Panc1 (cell line): ENCODE data around the gene TANC1. TPM values are rescaled to one million over a fixed set of nuclear protein-coding genes. Genes with fewer than 3 reads are reported as not detected.

Experiments used
- ATAC-seq: fragments of 200-7000 bp; cut with Tn5 transposase; 2 replicates; pipeline ENCODE4 v1.9.1; 2020; ENCODE audit warnings: mild to moderate bottlenecking, moderate library complexity
- BruUV-seq: library from RNA; stranded (reverse); fragments of 400-500 nt; replicated peaks from 2 replicates; lab custom pipeline; 2021; lab: Mats Ljungman, UMichigan
- CTCF ChIA-PET: fragments of 300-600 bp; sonication (Branson Sonifier 250); formaldehyde crosslinking; loops from one replicate; lab custom pipeline; 2022; ENCODE audit warnings: antibody characterized with exemption; lab: Charles Lee
- POLR2A ChIA-PET: fragments of 300-600 bp; sonication (Branson Sonifier 250); formaldehyde crosslinking; loops from one replicate; lab custom pipeline; 2022; ENCODE audit warnings: antibody characterized with exemption; lab: Charles Lee
- DNase-seq: peaks from one replicate; pipeline ENCODE4 v3.0.0-alpha.2; 2010; ENCODE audit warnings: low read depth, low spot score
- H3K27ac ChIP-seq: 2 replicates; pipeline ENCODE4 v1.5.1; 2011; ENCODE audit warnings: mild to moderate bottlenecking, low read length, inconsistent platforms
- H3K27me3 ChIP-seq: fragments of 200-500 bp; sonication (Bioruptor generic); 2 replicates; pipeline ENCODE4 v1.6.0; 2014; ENCODE audit warnings: low read length, inconsistent platforms; ENCODE audit not compliant: control insufficient read depth, insufficient read depth
- H3K36me3 ChIP-seq: fragments of 200-500 bp; sonication (Bioruptor generic); 2 replicates; pipeline ENCODE4 v1.5.1; 2014; ENCODE audit warnings: inconsistent platforms, mild to moderate bottlenecking, low read length, moderate library complexity; ENCODE audit not compliant: control insufficient read depth, insufficient read depth
- H3K4me1 ChIP-seq: 2 replicates; pipeline ENCODE4 v1.5.1; 2011; ENCODE audit warnings: inconsistent platforms, mild to moderate bottlenecking, low read length, moderate library complexity; ENCODE audit not compliant: control insufficient read depth, insufficient read depth
- H3K4me3 ChIP-seq, 2 experiments: 2 replicates each; pipeline ENCODE4 v1.5.1; 2011 to 2012; ENCODE audit warnings: low read depth in 2 of 2, low read length in 2 of 2, mild to moderate bottlenecking in 2 of 2, inconsistent platforms in 1 of 2, moderate library complexity in 1 of 2
- H3K9me3 ChIP-seq: fragments of 200-500 bp; sonication (Bioruptor generic); 2 replicates; pipeline ENCODE4 v1.5.1; 2014; ENCODE audit warnings: low read depth, mild to moderate bottlenecking, inconsistent platforms, low read length, moderate library complexity; ENCODE audit not compliant: control insufficient read depth, insufficient read depth
- CTCF ChIP-seq: fragments of 450-650 bp; IDR thresholded peaks from 2 replicates; pipeline ENCODE4 v1.5.1; 2017; ENCODE audit warnings: mild to moderate bottlenecking
- POLR2AphosphoS5 ChIP-seq: IDR thresholded peaks from 2 replicates; pipeline ENCODE4 v1.6.1; 2012; ENCODE audit warnings: mild to moderate bottlenecking, low read depth, low read length, moderate library complexity
- REST ChIP-seq, 2 experiments: IDR thresholded peaks; 2 replicates each; pipeline ENCODE4 v1.6.1; 2011 to 2012; ENCODE audit warnings: low read depth in 2 of 2, control low read depth in 1 of 2, low read length in 1 of 2, mild to moderate bottlenecking in 1 of 2, moderate library complexity in 1 of 2; ENCODE audit not compliant: insufficient read depth in 1 of 2
- SIN3A ChIP-seq: IDR thresholded peaks from 2 replicates; pipeline ENCODE4 v1.6.1; 2012; ENCODE audit warnings: low read depth, mild to moderate bottlenecking, low read length, moderate library complexity, borderline replicate concordance; ENCODE audit not compliant: insufficient read depth
- TCF7L2 ChIP-seq: IDR thresholded peaks from 2 replicates; pipeline ENCODE4 v1.6.1; 2011; ENCODE audit warnings: mild to moderate bottlenecking, low read depth, low read length, inconsistent platforms
- in situ Hi-C: cut with HindIII; loops from 2 replicates; pipeline ENCODE4 v1.10.0; 2016; ENCODE audit warnings: low sequenced_read_pairs, low pct_unique_long_range_greater_than_20kb
- intact Hi-C: fragments of 100-400 bp; cut with micrococcal nuclease; formaldehyde crosslinking; loops from one replicate; pipeline ENCODE4 v1.10.0; 2022; ENCODE audit not compliant: unreplicated experiment
- total RNA-seq: library from RNA; stranded (reverse); gene quantifications from one replicate; pipeline ENCODE4 v1.2.1, GENCODE V29; 2021; ENCODE audit not compliant: unreplicated experiment

TANC1 gene
- total RNA-seq, 1 experiment from 2014 or later = 44.3 TPM

- DNase-seq (no peak), ATAC-seq (peak; percentile 53)
- BruUV-seq = no TSS peak
- H3K27ac ChIP-seq = peak overlapping the region; percentile 96
- H3K9me3 ChIP-seq = no peaks in the 10 kb centered on the region
- intact Hi-C loops = loop anchor here (5.0 kb wide), 1 partner anchor 65 kb away; no protein-coding TSS in a partner anchor
- no peak for TF ChIP-seq REST (IDR thresholded peaks at IDR 0.05; ENCODE audit: insufficient read depth in 1 of 2, low read depth in 2 of 2, low read length in 1 of 2)
- TF ChIP-seq SIN3A = no peak
- TF ChIP-seq POLR2AphosphoS5 = no peak
- TF ChIP-seq CTCF = no peak
- peak; percentile 43; the same call in 1 of the 2 replicates for TF ChIP-seq TCF7L2
- peak overlapping the region; percentile 91 to 97 for H3K4me3 ChIP-seq
- H3K4me1 ChIP-seq = peaks cover 34% of the 10 kb centered on the region
- peaks cover 6% of the 10 kb centered on the region; the same call in 1 of the 2 replicates for H3K36me3 ChIP-seq
- CTCF ChIA-PET = no interaction called here
- no peaks in the 10 kb centered on the region for H3K27me3 ChIP-seq
- in situ Hi-C loops = no loop called here
- POLR2A ChIA-PET = no interaction called here
Observed at GRCh38 chr2:158967114-158967730, 1.2 kb upstream of the TANC1 start.

DNA sequence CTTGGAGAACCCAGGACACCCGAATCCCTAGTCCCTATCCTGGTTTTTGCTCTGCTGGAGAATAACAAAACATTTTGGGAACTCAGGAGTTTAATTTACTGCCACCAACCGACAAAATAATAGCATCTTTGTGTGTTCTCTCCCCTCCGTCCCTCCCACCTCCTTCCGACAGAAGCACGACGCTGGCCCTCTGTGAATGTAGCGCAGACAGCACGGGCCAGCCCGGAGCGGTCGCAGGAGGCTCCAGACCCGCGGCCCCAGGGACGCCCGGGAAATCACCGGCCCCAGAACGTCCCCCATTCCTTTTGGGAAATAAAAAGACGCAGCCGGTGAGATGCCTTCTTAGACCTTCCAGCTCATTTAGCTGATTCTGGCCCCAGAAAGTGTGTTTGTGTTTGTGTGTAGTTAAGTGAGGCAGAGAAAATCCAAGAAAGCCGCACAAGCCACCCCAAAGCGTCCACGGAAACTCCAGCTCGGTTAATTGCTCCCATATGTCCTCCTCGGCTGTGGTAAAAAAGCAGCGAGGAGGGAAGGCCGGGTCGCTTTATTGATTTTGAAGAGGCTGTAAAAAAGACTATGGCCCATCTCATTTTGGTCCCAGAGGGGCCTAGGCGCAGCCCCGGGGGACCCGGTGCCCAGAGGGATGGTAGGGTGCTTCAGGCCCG is 577 bp upstream of the TANC1 start:
- BruUV-seq = TSS peak; percentile 85
- no peaks in the 10 kb centered on the region for H3K9me3 ChIP-seq
- ATAC-seq (peak; percentile 77), DNase-seq (no peak)
- ChIA-PET POLR2A (no interaction called here), CTCF (interaction anchor here (0.6 kb wide), 2 partner anchors 125 to 953 kb away, joined by 3 to 4 read pairs; no protein-coding TSS in a partner anchor)
- H3K4me3 ChIP-seq = peak overlapping the region; percentile 91 to 97
- no peaks in the 10 kb centered on the region for H3K27me3 ChIP-seq
- in situ Hi-C loops (no loop called here), intact Hi-C loops (loop anchor here (5.0 kb wide), 1 partner anchor 66 kb away; no protein-coding TSS in a partner anchor)
- peaks cover 40% of the 10 kb centered on the region for H3K4me1 ChIP-seq
- H3K27ac ChIP-seq = peak overlapping the region; percentile 96
- no peak for TF ChIP-seq CTCF
- no peak for TF ChIP-seq TCF7L2
- H3K36me3 ChIP-seq = peaks cover 6% of the 10 kb centered on the region; the same call in 1 of the 2 replicates
